HepG2 (cell line): ENCODE measurements around the gene SULT1A3. TPM values are rescaled to one million over a fixed set of nuclear protein-coding genes. Genes with fewer than 3 reads are reported as not detected.
A peak's percentile ranks its signal among the peaks of the same experiment; 100 is the strongest.

Experiments
- AKAP8 ChIP-seq: sonication (generic); formaldehyde crosslinking; IDR thresholded peaks from 2 replicates; pipeline ENCODE4 v1.5.1; 2020; ENCODE audit warnings: mild to moderate bottlenecking, missing genetic modification reagents
- BCL3 ChIP-seq: sonication (generic); formaldehyde crosslinking; IDR thresholded peaks from 2 replicates; pipeline ENCODE4 v1.5.1; 2020; ENCODE audit warnings: mild to moderate bottlenecking, missing genetic modification reagents, moderate library complexity
- HIVEP1 ChIP-seq: sonication (generic); formaldehyde crosslinking; IDR thresholded peaks from 2 replicates; pipeline ENCODE4 v1.4.0; 2020; ENCODE audit warnings: mild to moderate bottlenecking, missing genetic modification reagents
- IRF1 ChIP-seq: sonication (generic); formaldehyde crosslinking; IDR thresholded peaks from 2 replicates; pipeline ENCODE4 v1.4.0; 2020; ENCODE audit warnings: low read depth, mild to moderate bottlenecking, missing genetic modification reagents
- MAZ ChIP-seq, 2 experiments: sonication (generic) in 1 of 2; formaldehyde crosslinking in 1 of 2; IDR thresholded peaks; 2 replicates each; pipeline versions ENCODE4 v1.5.0 to v1.6.1; 2012 to 2020; ENCODE audit warnings: low read depth in 2 of 2, mild to moderate bottlenecking in 2 of 2, borderline replicate concordance in 1 of 2, improper control_type of control experiment in 1 of 2, low read length in 1 of 2, missing genetic modification reagents in 1 of 2, moderate library complexity in 1 of 2
- SAP130 ChIP-seq: IDR thresholded peaks from 2 replicates; pipeline ENCODE4 v1.6.1; 2016; ENCODE audit warnings: low read depth
- SATB2 ChIP-seq: sonication (generic); formaldehyde crosslinking; IDR thresholded peaks from 2 replicates; pipeline ENCODE4 v1.5.0; 2020; ENCODE audit warnings: missing genetic modification reagents
- ZBTB42 ChIP-seq: sonication (generic); formaldehyde crosslinking; IDR thresholded peaks from 2 replicates; pipeline ENCODE4 v1.5.0; 2020; ENCODE audit warnings: mild to moderate bottlenecking, missing genetic modification reagents
- ZNF281 ChIP-seq: sonication (generic); formaldehyde crosslinking; IDR thresholded peaks from 2 replicates; pipeline ENCODE4 v1.4.0; 2020; ENCODE audit warnings: missing genetic modification reagents, borderline replicate concordance
- ZNF530 ChIP-seq: sonication (generic); formaldehyde crosslinking; IDR thresholded peaks from 2 replicates; pipeline ENCODE4 v1.5.0; 2020; ENCODE audit warnings: low read depth, mild to moderate bottlenecking, missing genetic modification reagents
- ZNF567 ChIP-seq: sonication (generic); formaldehyde crosslinking; IDR thresholded peaks from 2 replicates; pipeline ENCODE4 v1.8.1; 2023; ENCODE audit warnings: mild to moderate bottlenecking, missing genetic modification reagents, borderline replicate concordance
- ZNF577 ChIP-seq: sonication (generic); formaldehyde crosslinking; IDR thresholded peaks from 2 replicates; pipeline ENCODE4 v1.4.0; 2020; ENCODE audit warnings: mild to moderate bottlenecking, low read depth, missing genetic modification reagents, borderline replicate concordance
- ZNF678 ChIP-seq: sonication (generic); formaldehyde crosslinking; IDR thresholded peaks from 2 replicates; pipeline ENCODE4 v1.4.0; 2020; ENCODE audit warnings: mild to moderate bottlenecking, missing genetic modification reagents
- ZNF710 ChIP-seq: sonication (generic); formaldehyde crosslinking; IDR thresholded peaks from 2 replicates; pipeline ENCODE4 v1.5.0; 2020; ENCODE audit warnings: mild to moderate bottlenecking, missing genetic modification reagents, borderline replicate concordance
- polyA plus RNA-seq, 8 experiments: library from polyadenylated mRNA; depleted of rRNA in 3 of 8; stranded (reverse) in 7 of 8; unstranded in 1 of 8; fragments of >200 nt; fragmentation: Illumina TruSeq in 4 of 8; extraction: Trizol in 4 of 8; gene quantifications; 2 replicates each; pipeline versions ENCODE4 v1.2.1 to v1.2.3, GENCODE V29; 2011 to 2016; ENCODE audit warnings: low read depth in 4 of 8, missing spikeins in 1 of 8, mixed read lengths in 1 of 8; ENCODE audit not compliant: insufficient read depth in 1 of 8
- total RNA-seq, 5 experiments: library from RNA; depleted of rRNA; stranded (reverse); fragments of >200 nt; fragmentation: Illumina TruSeq; extraction: Trizol; gene quantifications; 2 replicates each; pipeline ENCODE4 v1.2.3, GENCODE V29; 2016; ENCODE audit warnings: low read depth in 1 of 5
- TF ChIP-seq, protein P1 (sequence below): sonication (generic); formaldehyde crosslinking; IDR thresholded peaks from 2 replicates; pipeline ENCODE4 v1.8.0; 2022; ENCODE audit warnings: low read depth, missing genetic modification reagents
- TF ChIP-seq, protein P2 (sequence below): sonication (generic); formaldehyde crosslinking; IDR thresholded peaks from 2 replicates; pipeline ENCODE4 v1.4.0; 2020; ENCODE audit warnings: missing genetic modification reagents

SULT1A3 gene
- total and polyA plus RNA-seq, 2 of the 13 experiments (the other 11 are each of a cell fraction or from before 2014, with no cell fraction given): 21.0 to 28.3 TPM

DNA sequence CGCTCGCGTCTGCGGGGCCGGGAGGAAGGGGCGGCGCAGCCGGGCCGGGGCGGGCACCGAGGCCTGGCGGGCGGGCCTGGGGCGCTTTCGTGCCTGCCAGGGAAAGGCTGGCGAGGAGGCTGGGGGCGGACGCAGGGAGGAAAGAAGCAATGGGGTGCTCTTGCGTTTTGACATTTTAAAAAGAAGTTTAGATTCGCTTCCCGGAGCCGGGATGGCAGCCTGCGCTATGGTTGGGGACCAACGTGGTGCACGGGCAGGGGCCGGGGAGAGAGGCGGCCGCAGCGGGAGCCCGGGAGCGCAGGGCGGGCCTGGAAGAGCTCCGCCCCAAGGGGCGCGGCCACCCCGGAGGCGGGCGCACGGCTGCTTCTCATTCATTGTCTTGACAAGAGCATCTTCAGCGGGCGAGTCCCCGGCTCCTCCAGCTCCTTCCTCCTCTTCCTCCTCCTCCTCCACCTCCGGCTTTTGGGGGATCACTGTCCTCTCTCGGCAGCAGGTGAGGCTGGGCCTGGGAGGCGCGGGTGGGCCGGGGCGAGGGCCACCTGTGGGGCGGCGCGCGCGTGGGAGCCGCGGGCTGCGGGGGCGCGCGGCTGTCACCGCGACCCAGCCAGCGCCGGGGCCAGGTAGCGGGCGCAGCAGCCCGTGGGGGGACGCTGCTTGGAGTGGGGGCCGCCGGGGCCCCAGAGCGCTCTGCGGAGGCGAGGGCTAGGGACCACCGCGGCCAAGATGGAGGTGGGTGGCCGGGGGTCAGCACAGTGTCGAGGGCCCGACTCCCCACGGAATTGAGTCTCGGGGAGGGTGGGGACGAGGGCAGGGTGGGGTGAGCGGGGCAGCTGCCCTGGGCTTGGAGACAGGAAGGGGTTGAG, 15.6 kb upstream of the SULT1A3 start, which contains the start of gene CORO1A (continued):
- TF ChIP-seq ZNF577 (CRISPR knock-in tag) (no peak), SAP130 (CRISPR knock-in tag) (peak; percentile 62; the same call in 1 of the 2 replicates), ZBTB42 (CRISPR knock-in tag) (no peak), ZNF567 (no peak), HIVEP1 (CRISPR knock-in tag) (no peak), MAZ (IDR thresholded peaks at IDR 0.05; ENCODE audit: borderline replicate concordance, low read depth, low read length) (no peak), MAZ (CRISPR knock-in tag; IDR thresholded peaks at IDR 0.05; ENCODE audit: low read depth) (peak; percentile 60), BCL3 (CRISPR knock-in tag) (peak; percentile 35; the same call in 1 of the 2 replicates), ZNF710 (CRISPR knock-in tag) (0 out of 2 replicates have a peak, but pooled peaks have one; percentile 55), IRF1 (CRISPR knock-in tag) (no peak), ZNF678 (0 out of 2 replicates have a peak, but pooled peaks have one; percentile 27), SATB2 (CRISPR knock-in tag) (0 out of 2 replicates have a peak, but pooled peaks have one; percentile 47), ZNF281 (peak; percentile 24; the same call in 1 of the 2 replicates), AKAP8 (CRISPR knock-in tag) (no peak), ZNF530 (peak; percentile 51; the same call in 1 of the 2 replicates)
- TF ChIP-seq, protein P1, sequence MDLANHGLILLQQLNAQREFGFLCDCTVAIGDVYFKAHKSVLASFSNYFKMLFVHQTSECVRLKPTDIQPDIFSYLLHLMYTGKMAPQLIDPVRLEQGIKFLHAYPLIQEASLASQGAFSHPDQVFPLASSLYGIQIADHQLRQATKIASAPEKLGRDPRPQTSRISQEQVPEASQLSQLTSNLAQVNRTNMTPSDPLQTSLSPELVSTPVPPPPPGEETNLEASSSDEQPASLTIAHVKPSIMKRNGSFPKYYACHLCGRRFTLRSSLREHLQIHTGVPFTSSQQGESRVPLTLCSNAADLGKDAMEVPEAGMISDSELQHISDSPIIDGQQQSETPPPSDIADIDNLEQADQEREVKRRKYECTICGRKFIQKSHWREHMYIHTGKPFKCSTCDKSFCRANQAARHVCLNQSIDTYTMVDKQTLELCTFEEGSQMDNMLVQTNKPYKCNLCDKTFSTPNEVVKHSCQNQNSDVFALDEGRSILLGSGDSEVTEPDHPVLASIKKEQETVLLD (CRISPR knock-in tag): 0 out of 2 replicates have a peak, but pooled peaks have one; percentile 34
- TF ChIP-seq, protein P2, sequence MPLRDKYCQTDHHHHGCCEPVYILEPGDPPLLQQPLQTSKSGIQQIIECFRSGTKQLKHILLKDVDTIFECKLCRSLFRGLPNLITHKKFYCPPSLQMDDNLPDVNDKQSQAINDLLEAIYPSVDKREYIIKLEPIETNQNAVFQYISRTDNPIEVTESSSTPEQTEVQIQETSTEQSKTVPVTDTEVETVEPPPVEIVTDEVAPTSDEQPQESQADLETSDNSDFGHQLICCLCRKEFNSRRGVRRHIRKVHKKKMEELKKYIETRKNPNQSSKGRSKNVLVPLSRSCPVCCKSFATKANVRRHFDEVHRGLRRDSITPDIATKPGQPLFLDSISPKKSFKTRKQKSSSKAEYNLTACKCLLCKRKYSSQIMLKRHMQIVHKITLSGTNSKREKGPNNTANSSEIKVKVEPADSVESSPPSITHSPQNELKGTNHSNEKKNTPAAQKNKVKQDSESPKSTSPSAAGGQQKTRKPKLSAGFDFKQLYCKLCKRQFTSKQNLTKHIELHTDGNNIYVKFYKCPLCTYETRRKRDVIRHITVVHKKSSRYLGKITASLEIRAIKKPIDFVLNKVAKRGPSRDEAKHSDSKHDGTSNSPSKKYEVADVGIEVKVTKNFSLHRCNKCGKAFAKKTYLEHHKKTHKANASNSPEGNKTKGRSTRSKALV: peak; percentile 41; the same call in 1 of the 2 replicates
